Retinal pigment epithelial cell (primary cell): ENCODE data around the gene DSCAM.

ENCODE experiments used
- DNase-seq: peaks from one replicate; pipeline ENCODE4 v3.0.0-alpha.2; 2010; ENCODE audit warnings: low read depth
- H3K4me3 ChIP-seq: 2 replicates; pipeline ENCODE4 v1.5.1; 2011; ENCODE audit warnings: mild to moderate bottlenecking, low read length, control low read depth, moderate library complexity
- CTCF ChIP-seq: conservative IDR thresholded peaks from 2 replicates; pipeline ENCODE4 v1.5.1; 2011; ENCODE audit warnings: low read depth, low read length, control low read depth, inconsistent platforms

Gene DSCAM

GRCh38 chr21:40840401-40841125 is 6.4 kb downstream of the DSCAM start:
- no peak for DNase-seq
- TF ChIP-seq CTCF = no peak
- no peak overlapping the region for H3K4me3 ChIP-seq

- DNase-seq = no peak
- no peak for TF ChIP-seq CTCF
- no peak overlapping the region for H3K4me3 ChIP-seq
Observed at GRCh38 chr21:40839521-40839920, 7.4 kb downstream of the DSCAM start.

GRCh38 chr21:40837456-40837855 is 9.5 kb downstream of the DSCAM start:
- no peak for TF ChIP-seq CTCF
- H3K4me3 ChIP-seq = no peak overlapping the region
- DNase-seq = no peak

GRCh38 chr21:40835184-40835694 is 11.7 kb downstream of the DSCAM start:
- DNase-seq = no peak
- H3K4me3 ChIP-seq = no peak overlapping the region
- TF ChIP-seq CTCF = no peak

- DNase-seq = no peak
- H3K4me3 ChIP-seq = no peak overlapping the region
- no peak for TF ChIP-seq CTCF
Observed at GRCh38 chr21:40833184-40833583, 13.8 kb downstream of the DSCAM start.

- no peak for DNase-seq
- no peak for TF ChIP-seq CTCF
- no peak overlapping the region for H3K4me3 ChIP-seq
Observed at GRCh38 chr21:40832316-40832715, 14.6 kb downstream of the DSCAM start.

GRCh38 chr21:40830836-40831235 is 16.1 kb downstream of the DSCAM start:
- no peak for TF ChIP-seq CTCF
- H3K4me3 ChIP-seq = no peak overlapping the region
- DNase-seq = no peak
